Muscle layer of duodenum (tissue), 2 donors: Measurements from ENCODE around the gene L3MBTL2.

Experiments used
- H3K27ac ChIP-seq: one replicate; pipeline ENCODE4 v1.7.0; 2013; ENCODE audit warnings: mild to moderate bottlenecking, low read length
- H3K27me3 ChIP-seq: one replicate; pipeline ENCODE4 v1.7.0; 2013; ENCODE audit warnings: low read depth, mild to moderate bottlenecking, control low read depth, low read length
- H3K36me3 ChIP-seq, 2 donors: one replicate each; pipeline ENCODE4 v1.7.0; 2013; ENCODE audit warnings: low read length in 2 of 2, control low read depth in 1 of 2, mild to moderate bottlenecking in 1 of 2; ENCODE audit not compliant: insufficient read depth in 2 of 2, control insufficient read depth in 1 of 2
- H3K4me1 ChIP-seq, 2 donors: one replicate each; pipeline ENCODE4 v1.7.0; 2013; ENCODE audit warnings: low read length in 2 of 2, mild to moderate bottlenecking in 2 of 2, control low read depth in 1 of 2, moderate library complexity in 1 of 2; ENCODE audit not compliant: insufficient read depth in 2 of 2, control insufficient read depth in 1 of 2
- H3K4me3 ChIP-seq, 2 donors: one replicate each; pipeline ENCODE4 v1.7.0; 2013; ENCODE audit warnings: low read length in 2 of 2, low read depth in 1 of 2, mild to moderate bottlenecking in 1 of 2
- H3K9me3 ChIP-seq, 2 donors: one replicate each; pipeline ENCODE4 v1.7.0; 2013; ENCODE audit warnings: low read length in 2 of 2, control low read depth in 1 of 2, mild to moderate bottlenecking in 1 of 2; ENCODE audit not compliant: control insufficient read depth in 1 of 2
- donor health status: healthy.

Gene L3MBTL2

GRCh38 chr22:41234815-41235695 is 29.9 kb downstream of the L3MBTL2 start:
- peaks cover 11% of the 10 kb centered on the region in 2 donors for H3K36me3 ChIP-seq
- H3K27me3 ChIP-seq, result no peaks in the 10 kb centered on the region
- no peak overlapping the region for H3K27ac ChIP-seq
- peaks cover 0 to 24% of the 10 kb centered on the region in 2 donors for H3K4me1 ChIP-seq
- no peaks in the 10 kb centered on the region for H3K9me3 ChIP-seq
- H3K4me3 ChIP-seq, result no peak overlapping the region

- Histone ChIP-seq H3K4me3 (peak overlapping the region in 1 of 2 donors; percentile 65), H3K9me3 (no peaks in the 10 kb centered on the region), H3K4me1 (peaks cover 0 to 24% of the 10 kb centered on the region in 2 donors), H3K27ac (no peak overlapping the region), H3K27me3 (no peaks in the 10 kb centered on the region), H3K36me3 (no peaks in the 10 kb centered on the region)
Observed at GRCh38 chr22:41237036-41237706, 32.1 kb downstream of the L3MBTL2 start.

- H3K4me1 ChIP-seq, result peaks cover 0 to 24% of the 10 kb centered on the region in 2 donors
- no peaks in the 10 kb centered on the region for H3K27me3 ChIP-seq
- H3K36me3 ChIP-seq, result no peaks in the 10 kb centered on the region
- H3K9me3 ChIP-seq, result no peaks in the 10 kb centered on the region
- H3K27ac ChIP-seq, result no peak overlapping the region
- peak overlapping the region in 1 of 2 donors; percentile 65 for H3K4me3 ChIP-seq
Observed at GRCh38 chr22:41237707-41238569, 32.8 kb downstream of the L3MBTL2 start.

- Histone ChIP-seq H3K27ac (no peak overlapping the region), H3K4me1 (peaks cover 0 to 24% of the 10 kb centered on the region in 2 donors), H3K27me3 (no peaks in the 10 kb centered on the region), H3K9me3 (no peaks in the 10 kb centered on the region), H3K4me3 (peak overlapping the region in 1 of 2 donors; percentile 65), H3K36me3 (no peaks in the 10 kb centered on the region)
Observed at GRCh38 chr22:41238570-41239442, 33.7 kb downstream of the L3MBTL2 start.

DNA sequence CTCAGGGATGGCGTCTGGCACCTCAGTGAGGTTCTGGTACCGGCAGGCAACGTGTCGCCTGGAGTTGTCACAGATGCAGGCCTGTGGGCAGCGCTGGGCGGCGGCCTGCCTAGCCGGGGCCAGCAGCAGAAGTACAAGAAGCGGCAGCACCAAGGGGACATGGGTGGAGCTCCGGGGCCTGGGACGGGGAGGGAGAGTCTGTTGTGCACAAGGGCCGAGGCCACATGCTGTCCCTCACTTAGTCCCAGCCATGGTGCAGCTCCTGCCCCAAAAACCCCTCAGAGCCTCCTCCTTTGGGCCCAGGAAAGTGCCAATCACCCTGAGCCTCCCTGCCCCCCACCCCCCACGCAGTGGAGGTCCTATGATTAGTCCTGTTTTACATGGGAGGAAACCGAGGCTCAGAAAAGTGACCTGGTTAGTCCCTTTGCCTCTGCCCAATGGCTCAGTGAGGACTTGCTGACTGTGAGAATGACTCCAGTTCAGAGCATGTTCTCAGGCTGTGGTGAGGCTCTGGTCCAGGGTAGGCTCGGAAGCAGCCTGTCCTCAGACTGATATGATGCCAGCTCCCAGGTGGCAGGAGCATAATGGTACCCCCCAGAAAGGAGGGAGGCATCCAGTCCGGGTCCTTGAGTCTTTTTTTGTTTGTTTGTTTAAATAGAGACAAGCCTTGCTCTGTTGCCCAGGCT is 34.5 kb downstream of the L3MBTL2 start:
- Histone ChIP-seq H3K36me3 (no peaks in the 10 kb centered on the region), H3K4me1 (peaks cover 0 to 24% of the 10 kb centered on the region in 2 donors), H3K4me3 (no peak overlapping the region), H3K27me3 (no peaks in the 10 kb centered on the region), H3K9me3 (no peaks in the 10 kb centered on the region), H3K27ac (no peak overlapping the region)

GRCh38 chr22:41240377-41241132 is 35.4 kb downstream of the L3MBTL2 start, which contains the start of gene CHADL:
Gene CHADL (minus strand): TSS chr22:41240931. CDS start chr22:41240881, 50 bp downstream.
- Histone ChIP-seq H3K27ac (no peak within 1 kb of the TSS), H3K36me3 (peaks cover 0 to 5% of the 10 kb centered on the region in 2 donors), H3K9me3 (no peaks in the 10 kb centered on the region), H3K4me3 (no peak within 1 kb of the TSS), H3K27me3 (no peaks in the 10 kb centered on the region), H3K4me1 (peaks cover 0 to 24% of the 10 kb centered on the region in 2 donors)

GRCh38 chr22:41241133-41241676 is 36.1 kb downstream of the L3MBTL2 start:
- no peaks in the 10 kb centered on the region for H3K27me3 ChIP-seq
- H3K4me1 ChIP-seq, result peaks cover 0 to 23% of the 10 kb centered on the region in 2 donors
- H3K27ac ChIP-seq, result no peak overlapping the region
- peaks cover under 1 to 11% of the 10 kb centered on the region in 2 donors for H3K36me3 ChIP-seq
- no peaks in the 10 kb centered on the region for H3K9me3 ChIP-seq
- H3K4me3 ChIP-seq, result no peak overlapping the region

DNA sequence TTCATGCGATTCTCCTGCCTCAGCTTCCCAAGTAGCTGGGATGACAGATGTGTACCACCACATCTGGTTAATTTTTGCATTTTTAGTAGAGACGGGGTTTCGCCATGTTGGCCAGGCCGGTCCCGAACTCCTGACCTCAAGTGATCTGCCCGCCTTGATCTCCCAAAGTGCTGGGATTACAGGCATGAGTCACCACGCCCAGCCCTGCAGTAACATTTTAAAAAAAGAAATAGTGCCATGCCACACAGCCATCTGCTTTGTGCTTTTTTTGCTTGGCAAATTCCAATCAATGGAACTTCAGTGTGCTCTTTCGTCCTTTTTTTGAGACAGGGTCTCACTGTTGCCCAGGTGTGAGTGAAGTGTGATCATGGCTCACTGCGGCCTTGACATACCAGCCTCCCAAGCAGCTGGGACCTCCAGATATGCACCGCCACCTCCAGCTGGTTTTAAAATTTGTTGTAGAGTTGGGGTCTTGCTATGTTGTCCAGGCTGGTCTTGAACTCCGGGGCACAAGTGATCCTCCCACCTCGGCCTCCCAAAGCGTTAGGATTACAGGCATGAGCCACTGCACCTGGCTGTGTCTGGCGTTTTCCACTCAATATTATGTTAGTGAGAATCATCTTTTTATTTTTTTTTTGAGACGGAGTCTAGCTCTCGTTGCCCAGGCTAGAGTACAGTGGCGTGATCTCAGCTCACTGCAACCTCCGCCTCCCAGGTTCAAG is 37.4 kb downstream of the L3MBTL2 start:
- peaks cover 0 to 9% of the 10 kb centered on the region in 2 donors for H3K4me1 ChIP-seq
- H3K27ac ChIP-seq, result no peak overlapping the region
- peaks cover 5 to 18% of the 10 kb centered on the region in 2 donors for H3K36me3 ChIP-seq
- no peaks in the 10 kb centered on the region for H3K27me3 ChIP-seq
- no peaks in the 10 kb centered on the region for H3K9me3 ChIP-seq
- no peak overlapping the region for H3K4me3 ChIP-seq

- H3K27me3 ChIP-seq, result no peaks in the 10 kb centered on the region
Observed at GRCh38 chr22:41243361-41243760, 38.2 kb downstream of the L3MBTL2 start.

More at GRCh38 chr22:41243361-41243760, 38.2 kb downstream of the L3MBTL2 start:
- peaks cover 7 to 25% of the 10 kb centered on the region in 2 donors for H3K36me3 ChIP-seq
- H3K4me1 ChIP-seq, result peaks cover 0 to 4% of the 10 kb centered on the region in 2 donors
- H3K27ac ChIP-seq, result no peak overlapping the region
- no peak overlapping the region for H3K4me3 ChIP-seq
- H3K9me3 ChIP-seq, result no peaks in the 10 kb centered on the region
